HG02852 (cell line): ENCODE data around the gene RAD9A.

Experiments
- ATAC-seq: cut with Tn5 transposase; IDR thresholded peaks from one replicate; pipeline ENCODE4 v1.9.1; 2021; ENCODE audit warnings: mild to moderate bottlenecking, moderate library complexity; ENCODE audit not compliant: unreplicated experiment

The RAD9A gene

GRCh38 chr11:67437809-67438157 lies 46.0 kb downstream of the RAD9A start:
- ATAC-seq = no peak

- no peak for ATAC-seq
Measured at GRCh38 chr11:67438158-67438902, 46.5 kb downstream of the RAD9A start.

GRCh38 chr11:67439321-67440228 lies 47.8 kb downstream of the RAD9A start:
- no peak for ATAC-seq

GRCh38 chr11:67440229-67441097 lies 48.7 kb downstream of the RAD9A start:
- ATAC-seq = no peak

GRCh38 chr11:67441098-67441563 lies 49.3 kb downstream of the RAD9A start:
- no peak for ATAC-seq

GRCh38 chr11:67441731-67442351 lies 50.1 kb downstream of the RAD9A start:
- no peak for ATAC-seq

- ATAC-seq = no peak
Measured at GRCh38 chr11:67442504-67443404, 51.0 kb downstream of the RAD9A start.

- no peak for ATAC-seq
Measured at GRCh38 chr11:67445515-67445914, 53.7 kb downstream of the RAD9A start.
